Activated naive CD4-positive, alpha-beta T cell treated with anti-CD3 and anti-CD28 coated beads, Interleukin-2, amount 10 ng/mL, durations not matched to agents 7 days and 5 days (primary cell): ENCODE data around the gene VAV2.

Experiments
- CTCF ChIA-PET: fragments of 350-600 bp; sonication (Branson Sonifier 250); formaldehyde crosslinking; loops from one replicate; lab custom pipeline; 2021; ENCODE audit warnings: antibody characterized with exemption; lab: Charles Lee
- DNase-seq: peaks from one replicate; pipeline ENCODE4 v3.0.0-alpha.2; 2020
- H3K27ac Mint-ChIP-seq: one replicate; pipeline ENCODE4 v1.8.0; 2021; ENCODE audit warnings: mild to moderate bottlenecking, moderate library complexity, mixed read lengths
- H3K27me3 Mint-ChIP-seq: one replicate; pipeline ENCODE4 v1.8.0; 2021; ENCODE audit warnings: mild to moderate bottlenecking, mixed read lengths
- H3K36me3 Mint-ChIP-seq: one replicate; pipeline ENCODE4 v1.8.0; 2021; ENCODE audit warnings: mixed read lengths
- H3K4me1 Mint-ChIP-seq: one replicate; pipeline ENCODE4 v1.8.0; 2021; ENCODE audit warnings: mixed read lengths
- H3K4me3 Mint-ChIP-seq: one replicate; pipeline ENCODE4 v1.8.0; 2021; ENCODE audit warnings: mild to moderate bottlenecking, moderate library complexity, mixed read lengths
- H3K9me3 Mint-ChIP-seq: one replicate; pipeline ENCODE4 v1.8.0; 2021; ENCODE audit warnings: mixed read lengths

VAV2 gene

GRCh38 chr9:133946840-133947486, 45.2 kb downstream of the VAV2 start:
- DNase-seq = no peak
- Mint-ChIP-seq H3K9me3 (no peaks in the 10 kb centered on the region), H3K4me3 (no peak overlapping the region), H3K4me1 (no peaks in the 10 kb centered on the region), H3K27ac (no peak overlapping the region), H3K36me3 (no peaks in the 10 kb centered on the region), H3K27me3 (no peaks in the 10 kb centered on the region)
- CTCF ChIA-PET = no interaction called here

GRCh38 chr9:133945977-133946753, 46.0 kb downstream of the VAV2 start:
- CTCF ChIA-PET = no interaction called here
- Mint-ChIP-seq H3K4me1 (no peaks in the 10 kb centered on the region), H3K27ac (no peak overlapping the region), H3K27me3 (no peaks in the 10 kb centered on the region), H3K36me3 (no peaks in the 10 kb centered on the region), H3K4me3 (no peak overlapping the region), H3K9me3 (no peaks in the 10 kb centered on the region)
- DNase-seq = no peak

- no peaks in the 10 kb centered on the region for H3K27me3 Mint-ChIP-seq
- no peaks in the 10 kb centered on the region for H3K9me3 Mint-ChIP-seq
- no peaks in the 10 kb centered on the region for H3K4me1 Mint-ChIP-seq
- H3K36me3 Mint-ChIP-seq = no peaks in the 10 kb centered on the region
- H3K27ac Mint-ChIP-seq = no peak overlapping the region
- DNase-seq = no peak
- CTCF ChIA-PET = no interaction called here
- no peak overlapping the region for H3K4me3 Mint-ChIP-seq
Measured at GRCh38 chr9:133945314-133945975, 46.7 kb downstream of the VAV2 start.

- H3K9me3 Mint-ChIP-seq = no peaks in the 10 kb centered on the region
- no peaks in the 10 kb centered on the region for H3K27me3 Mint-ChIP-seq
- H3K4me3 Mint-ChIP-seq = no peak overlapping the region
- no peaks in the 10 kb centered on the region for H3K36me3 Mint-ChIP-seq
- no peak for DNase-seq
- no peaks in the 10 kb centered on the region for H3K4me1 Mint-ChIP-seq
- CTCF ChIA-PET = no interaction called here
- H3K27ac Mint-ChIP-seq = no peak overlapping the region
Measured at GRCh38 chr9:133944746-133945135, 47.4 kb downstream of the VAV2 start.

- no peaks in the 10 kb centered on the region for H3K27me3 Mint-ChIP-seq
- no peak overlapping the region for H3K27ac Mint-ChIP-seq
- H3K9me3 Mint-ChIP-seq = no peaks in the 10 kb centered on the region
- H3K36me3 Mint-ChIP-seq = no peaks in the 10 kb centered on the region
- no peak for DNase-seq
- no peaks in the 10 kb centered on the region for H3K4me1 Mint-ChIP-seq
- CTCF ChIA-PET = no interaction called here
- H3K4me3 Mint-ChIP-seq = no peak overlapping the region
Measured at GRCh38 chr9:133943781-133944745, 48.1 kb downstream of the VAV2 start.

GRCh38 chr9:133943036-133943780, 48.9 kb downstream of the VAV2 start:
- Mint-ChIP-seq H3K4me3 (no peak overlapping the region), H3K4me1 (no peaks in the 10 kb centered on the region), H3K9me3 (no peaks in the 10 kb centered on the region), H3K27ac (no peak overlapping the region), H3K27me3 (no peaks in the 10 kb centered on the region), H3K36me3 (no peaks in the 10 kb centered on the region)
- DNase-seq = no peak
- CTCF ChIA-PET = no interaction called here

GRCh38 chr9:133942206-133942975, 49.7 kb downstream of the VAV2 start:
- Mint-ChIP-seq H3K4me1 (no peaks in the 10 kb centered on the region), H3K36me3 (no peaks in the 10 kb centered on the region), H3K27ac (no peak overlapping the region), H3K9me3 (no peaks in the 10 kb centered on the region), H3K4me3 (no peak overlapping the region), H3K27me3 (no peaks in the 10 kb centered on the region)
- CTCF ChIA-PET = no interaction called here
- DNase-seq = no peak

GRCh38 chr9:133939845-133940244, 52.3 kb downstream of the VAV2 start:
- CTCF ChIA-PET = no interaction called here
- H3K9me3 Mint-ChIP-seq = no peaks in the 10 kb centered on the region
- no peaks in the 10 kb centered on the region for H3K4me1 Mint-ChIP-seq
- no peak overlapping the region for H3K27ac Mint-ChIP-seq
- H3K27me3 Mint-ChIP-seq = no peaks in the 10 kb centered on the region
- no peaks in the 10 kb centered on the region for H3K36me3 Mint-ChIP-seq
- no peak for DNase-seq
- no peak overlapping the region for H3K4me3 Mint-ChIP-seq

GRCh38 chr9:133939171-133939785, 52.8 kb downstream of the VAV2 start:
- Mint-ChIP-seq H3K9me3 (no peaks in the 10 kb centered on the region), H3K4me1 (no peaks in the 10 kb centered on the region)

GRCh38 chr9:133938753-133939152, 53.4 kb downstream of the VAV2 start:
- Mint-ChIP-seq H3K36me3 (no peaks in the 10 kb centered on the region), H3K27me3 (no peaks in the 10 kb centered on the region), H3K27ac (no peak overlapping the region), H3K4me3 (no peak overlapping the region), H3K9me3 (no peaks in the 10 kb centered on the region), H3K4me1 (no peaks in the 10 kb centered on the region)
- CTCF ChIA-PET = no interaction called here
- DNase-seq = no peak

More at GRCh38 chr9:133939171-133939785, 52.8 kb downstream of the VAV2 start:
- Mint-ChIP-seq H3K4me3 (no peak overlapping the region), H3K27ac (no peak overlapping the region), H3K27me3 (no peaks in the 10 kb centered on the region), H3K36me3 (no peaks in the 10 kb centered on the region)
- no peak for DNase-seq
- CTCF ChIA-PET = no interaction called here

- H3K4me1 Mint-ChIP-seq = no peaks in the 10 kb centered on the region
- H3K27ac Mint-ChIP-seq = no peak overlapping the region
- no peaks in the 10 kb centered on the region for H3K9me3 Mint-ChIP-seq
- CTCF ChIA-PET = no interaction called here
- no peaks in the 10 kb centered on the region for H3K36me3 Mint-ChIP-seq
- no peaks in the 10 kb centered on the region for H3K27me3 Mint-ChIP-seq
- H3K4me3 Mint-ChIP-seq = no peak overlapping the region
- DNase-seq = no peak
Measured at GRCh38 chr9:133938086-133938485, 54.0 kb downstream of the VAV2 start.

GRCh38 chr9:133937120-133937519, 55.0 kb downstream of the VAV2 start:
- Mint-ChIP-seq H3K4me1 (no peaks in the 10 kb centered on the region), H3K9me3 (no peaks in the 10 kb centered on the region), H3K36me3 (no peaks in the 10 kb centered on the region), H3K4me3 (no peak overlapping the region), H3K27me3 (no peaks in the 10 kb centered on the region), H3K27ac (no peak overlapping the region)
- CTCF ChIA-PET = no interaction called here
- DNase-seq = no peak
